Measurements from ENCODE around the gene CTXND2.

DNA sequence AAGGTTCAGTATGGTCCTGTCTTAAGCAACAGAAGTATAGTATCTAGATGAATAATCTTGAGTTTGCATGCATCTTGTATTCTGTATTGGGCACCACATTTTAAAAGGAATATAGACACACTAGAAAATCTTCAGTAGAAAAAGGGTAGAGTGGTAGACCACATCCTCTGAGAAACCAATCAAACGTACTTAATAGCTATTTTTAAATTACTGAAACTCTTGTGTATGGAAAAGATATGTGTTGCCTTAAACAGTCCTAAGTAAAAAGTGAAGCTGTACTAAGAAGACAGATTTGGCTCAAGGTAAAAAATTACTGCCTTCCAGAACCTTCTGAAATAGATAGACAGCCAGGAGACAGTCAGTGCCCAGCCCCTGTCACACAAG, 3.1 kb downstream of the CTXND2 start:
- TF ChIP-seq POLR2A (IDR thresholded peaks at IDR 0.05) = no peak
- TF ChIP-seq, protein P1, sequence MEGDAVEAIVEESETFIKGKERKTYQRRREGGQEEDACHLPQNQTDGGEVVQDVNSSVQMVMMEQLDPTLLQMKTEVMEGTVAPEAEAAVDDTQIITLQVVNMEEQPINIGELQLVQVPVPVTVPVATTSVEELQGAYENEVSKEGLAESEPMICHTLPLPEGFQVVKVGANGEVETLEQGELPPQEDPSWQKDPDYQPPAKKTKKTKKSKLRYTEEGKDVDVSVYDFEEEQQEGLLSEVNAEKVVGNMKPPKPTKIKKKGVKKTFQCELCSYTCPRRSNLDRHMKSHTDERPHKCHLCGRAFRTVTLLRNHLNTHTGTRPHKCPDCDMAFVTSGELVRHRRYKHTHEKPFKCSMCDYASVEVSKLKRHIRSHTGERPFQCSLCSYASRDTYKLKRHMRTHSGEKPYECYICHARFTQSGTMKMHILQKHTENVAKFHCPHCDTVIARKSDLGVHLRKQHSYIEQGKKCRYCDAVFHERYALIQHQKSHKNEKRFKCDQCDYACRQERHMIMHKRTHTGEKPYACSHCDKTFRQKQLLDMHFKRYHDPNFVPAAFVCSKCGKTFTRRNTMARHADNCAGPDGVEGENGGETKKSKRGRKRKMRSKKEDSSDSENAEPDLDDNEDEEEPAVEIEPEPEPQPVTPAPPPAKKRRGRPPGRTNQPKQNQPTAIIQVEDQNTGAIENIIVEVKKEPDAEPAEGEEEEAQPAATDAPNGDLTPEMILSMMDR (IDR thresholded peaks at IDR 0.05) = no peak
